H1 (cell line): ENCODE results near the gene ADAMTS9. TPM values are rescaled to one million over a fixed set of nuclear protein-coding genes. Genes with fewer than 3 reads are reported as not detected.

Experiments
- CTCF ChIA-PET: fragments of 300-600 bp; sonication (Branson Sonifier 250); formaldehyde crosslinking; loops from one replicate; lab custom pipeline; 2021; ENCODE audit not compliant: partially characterized antibody; lab: Charles Lee
- POLR2A ChIA-PET: fragments of 300-600 bp; sonication (Branson Sonifier 250); formaldehyde crosslinking; loops from one replicate; lab custom pipeline; 2021; ENCODE audit warnings: inconsistent platforms; ENCODE audit not compliant: partially characterized antibody; lab: Charles Lee
- DNase-seq, 2 experiments: peaks; one replicate each; pipeline versions ENCODE4 v3.0.0 to v3.0.0-alpha.2; 2010 to 2022; ENCODE audit warnings: low spot score in 2 of 2, low read depth in 1 of 2, mixed read lengths in 1 of 2
- FAIRE-seq: peaks from 2 replicates; lab custom pipeline; 2011; peaks lifted over from hg19 to GRCh38; lab: Jason Lieb, UNC
- H2AFZ ChIP-seq: 2 replicates; pipeline ENCODE4 v1.8.1; 2012; ENCODE audit warnings: low read length, inconsistent platforms
- H2AK5ac ChIP-seq: 2 replicates; pipeline ENCODE4 v1.6.1; 2013; ENCODE audit warnings: low read depth, low read length
- H2BK120ac ChIP-seq: replicated peaks from 2 replicates; pipeline ENCODE3; 2013; ENCODE audit warnings: low read depth, low read length, inconsistent platforms
- H2BK12ac ChIP-seq: 2 replicates; pipeline ENCODE4 v1.6.1; 2013; ENCODE audit warnings: low read depth, low read length
- H2BK15ac ChIP-seq: 2 replicates; pipeline ENCODE4 v1.6.1; 2013; ENCODE audit warnings: low read length
- H2BK20ac ChIP-seq: 2 replicates; pipeline ENCODE4 v1.6.1; 2013; ENCODE audit warnings: low read length
- H2BK5ac ChIP-seq: 2 replicates; pipeline ENCODE4 v1.6.1; 2013; ENCODE audit warnings: low read depth, low read length
- H3K14ac ChIP-seq: 2 replicates; pipeline ENCODE4 v1.6.1; 2013; ENCODE audit warnings: inconsistent platforms; ENCODE audit not compliant: insufficient read length
- H3K18ac ChIP-seq: 2 replicates; pipeline ENCODE4 v1.6.1; 2013; ENCODE audit warnings: low read length; ENCODE audit errors: extremely low read depth
- H3K23ac ChIP-seq: 2 replicates; pipeline ENCODE4 v1.6.1; 2013; ENCODE audit warnings: inconsistent platforms; ENCODE audit not compliant: insufficient read length
- H3K23me2 ChIP-seq: 2 replicates; pipeline ENCODE4 v1.6.1; 2013; ENCODE audit warnings: low read depth, low read length
- H3K27ac ChIP-seq: 2 replicates; pipeline ENCODE4 v1.6.1; 2011; ENCODE audit warnings: low read depth, low read length, inconsistent platforms
- H3K27me3 ChIP-seq, 4 experiments: replicated peaks in 1 of 4; 1 replicate in 1 of 4; 2 replicates in 3 of 4; pipeline versions ENCODE4 v1.6.1 to v1.8.1; 2011 to 2013; ENCODE audit warnings: low read length in 3 of 4, mild to moderate bottlenecking in 3 of 4, inconsistent platforms in 2 of 4, mixed read lengths in 2 of 4, moderate library complexity in 1 of 4; ENCODE audit not compliant: control insufficient read depth in 3 of 4, insufficient read depth in 3 of 4; ENCODE audit errors: extremely low read depth in 1 of 4
- H3K36me3 ChIP-seq, 4 experiments: 2 replicates each; pipeline versions ENCODE4 v1.6.1 to v1.8.1; 2011 to 2013; ENCODE audit warnings: mild to moderate bottlenecking in 4 of 4, low read length in 3 of 4, moderate library complexity in 2 of 4, control low read depth in 1 of 4, inconsistent platforms in 1 of 4; ENCODE audit not compliant: insufficient read depth in 4 of 4, control insufficient read depth in 2 of 4
- H3K4ac ChIP-seq: replicated peaks from 2 replicates; pipeline ENCODE3; 2013; ENCODE audit warnings: low read length, low read depth, mixed read lengths, inconsistent platforms; ENCODE audit not compliant: insufficient read length
- H3K4me1 ChIP-seq, 4 experiments: replicated peaks in 1 of 4; 1 replicate in 1 of 4; 2 replicates in 3 of 4; pipeline versions ENCODE4 v1.6.1 to v1.8.1; 2011 to 2013; ENCODE audit warnings: low read length in 3 of 4, inconsistent platforms in 2 of 4, mixed read lengths in 1 of 4; ENCODE audit not compliant: insufficient read depth in 4 of 4, control insufficient read depth in 3 of 4
- H3K4me2 ChIP-seq, 2 experiments: 2 replicates each; pipeline versions ENCODE4 v1.6.1 to v1.8.1; 2011 to 2013; ENCODE audit warnings: low read depth in 2 of 2, low read length in 2 of 2, control low read depth in 1 of 2, inconsistent platforms in 1 of 2, mild to moderate bottlenecking in 1 of 2; ENCODE audit not compliant: insufficient read depth in 1 of 2
- H3K4me3 ChIP-seq, 4 experiments: fragments of 200-600, 300-600 bp in 1 of 4; sonication (generic), shearing (Covaris generic), sonication (Bioruptor Twin) in 1 of 4; 2 replicates each; pipeline versions ENCODE4 v1.5.1 to v1.8.1; 2011 to 2016; ENCODE audit warnings: low read length in 4 of 4, low read depth in 3 of 4, control low read depth in 2 of 4, inconsistent platforms in 2 of 4, mild to moderate bottlenecking in 2 of 4, mixed read lengths in 1 of 4, moderate library complexity in 1 of 4; ENCODE audit not compliant: insufficient read depth in 2 of 4; ENCODE audit errors: extremely low read depth in 1 of 4
- H3K56ac ChIP-seq: replicated peaks from 2 replicates; pipeline ENCODE3; 2013; ENCODE audit warnings: low read depth, mild to moderate bottlenecking, mixed read lengths, low read length, inconsistent platforms; ENCODE audit not compliant: insufficient read length
- H3K79me1 ChIP-seq: 2 replicates; pipeline ENCODE4 v1.6.1; 2013; ENCODE audit warnings: low read depth, low read length, control low read depth
- H3K79me2 ChIP-seq, 2 experiments: 2 replicates each; pipeline versions ENCODE4 v1.6.1 to v1.8.1; 2012 to 2013; ENCODE audit warnings: low read length in 2 of 2, mild to moderate bottlenecking in 2 of 2, inconsistent platforms in 1 of 2; ENCODE audit not compliant: insufficient read depth in 2 of 2, control insufficient read depth in 1 of 2
- H3K9ac ChIP-seq, 4 experiments: replicated peaks in 1 of 4; 1 replicate in 1 of 4; 2 replicates in 3 of 4; pipeline versions ENCODE4 v1.6.1 to v1.8.1; 2011 to 2013; ENCODE audit warnings: low read depth in 3 of 4, low read length in 3 of 4, control low read depth in 2 of 4, mild to moderate bottlenecking in 2 of 4, moderate library complexity in 2 of 4, inconsistent platforms in 1 of 4; ENCODE audit errors: extremely low read depth in 1 of 4
- H3K9me3 ChIP-seq, 2 experiments: 2 replicates each; pipeline versions ENCODE4 v1.6.1 to v1.8.1; 2012 to 2013; ENCODE audit warnings: mild to moderate bottlenecking in 2 of 2, moderate library complexity in 2 of 2, control low read depth in 1 of 2, inconsistent platforms in 1 of 2, low read depth in 1 of 2, low read length in 1 of 2, mixed read lengths in 1 of 2; ENCODE audit not compliant: insufficient read depth in 2 of 2
- H4K20me1 ChIP-seq, 2 experiments: replicated peaks in 1 of 2; 2 replicates each; pipeline versions ENCODE3 to v1.8.1; 2011 to 2013; ENCODE audit warnings: inconsistent platforms in 2 of 2, low read length in 2 of 2, mild to moderate bottlenecking in 1 of 2; ENCODE audit not compliant: insufficient read depth in 2 of 2, control insufficient read depth in 1 of 2
- H4K5ac ChIP-seq: 2 replicates; pipeline ENCODE4 v1.6.1; 2013; ENCODE audit warnings: low read length, low read depth, mixed read lengths, inconsistent platforms; ENCODE audit not compliant: insufficient read length
- H4K8ac ChIP-seq: 2 replicates; pipeline ENCODE4 v1.8.0; 2013; ENCODE audit warnings: mild to moderate bottlenecking, moderate library complexity, low read length, inconsistent platforms; ENCODE audit not compliant: insufficient read depth; ENCODE audit errors: extremely low read depth
- H4K91ac ChIP-seq: replicated peaks from 2 replicates; pipeline ENCODE3; 2013; ENCODE audit warnings: low read length, mixed read lengths, inconsistent platforms; ENCODE audit not compliant: insufficient read length
- KDM1A ChIP-seq: fragments of 200-600, 300-600 bp; sonication (generic); IDR thresholded peaks from 2 replicates; pipeline ENCODE4 v1.7.1; 2016; ENCODE audit warnings: mild to moderate bottlenecking, low read length, borderline replicate concordance
- TAF7 ChIP-seq: optimal IDR thresholded peaks from 2 replicates; pipeline ENCODE3; 2011; ENCODE audit warnings: low read depth, mild to moderate bottlenecking, inconsistent platforms, low read length, moderate library complexity, borderline replicate concordance
- WGBS, 2 experiments: shearing (Covaris generic) in 1 of 2; methylation state at CpG; one replicate each; pipeline versions ENCODE4 v1.1.6 to v1.1.7; 2013 to 2015; ENCODE audit warnings: low lambda C conversion rate in 2 of 2, mixed read lengths in 2 of 2, inconsistent platforms in 1 of 2, low coverage in 1 of 2, missing lambda C conversion rate in 1 of 2; ENCODE audit not compliant: insufficient replicate concordance in 2 of 2, insufficient coverage in 1 of 2, insufficient read length in 1 of 2; ENCODE audit errors: extremely low coverage in 1 of 2, missing lambda C conversion rate in 1 of 2; 5-methylcytosine and 5-hydroxymethylcytosine counted together
- polyA plus RNA-seq, 7 experiments: library from polyadenylated mRNA; depleted of rRNA in 3 of 7; stranded (reverse) in 5 of 7; unstranded in 2 of 7; fragments of >200 nt in 5 of 7; fragments of 200-250 nt in 2 of 7; gene quantifications; 1 replicate in 5 of 7; 2 replicates in 1 of 7; 4 replicates in 1 of 7; pipeline versions ENCODE4 v1.2.1 to v1.2.3, GENCODE V29; 2011 to 2013; ENCODE audit warnings: missing spikeins in 2 of 7, mixed read lengths in 2 of 7
- total RNA-seq: library from RNA; stranded (reverse); fragmentation: NEBNext Ultra II Directional; extraction: Animal tissue kit (Norgen Biotek cat#: 25700); gene quantifications from 2 replicates; pipeline ENCODE4 v1.2.1, GENCODE V29; 2021

Gene ADAMTS9
- total and polyA plus RNA-seq, 2 of the 8 experiments (the other 6 are each of a cell fraction or from before 2014, with no cell fraction given), result 0.20 to 0.41 TPM

GRCh38 chr3:64644483-64644882 lies 43.3 kb downstream of the ADAMTS9 start:
- no peaks in the 10 kb centered on the region for H3K36me3 ChIP-seq
- H3K79me2 ChIP-seq, result no peaks in the 10 kb centered on the region
- no peaks in the 10 kb centered on the region for H3K23me2 ChIP-seq
- ChIA-PET POLR2A (no interaction called here), CTCF (no interaction called here)
- H2BK12ac ChIP-seq, result no peak overlapping the region
- WGBS, 2 experiments, result 96% methylated on average over 3 of the region's 3 CpGs; no CpG with 5 or more reads in 1 of the 2 experiments
- no peak overlapping the region for H4K5ac ChIP-seq
- H3K4me3 ChIP-seq, result no peak overlapping the region
- no peak overlapping the region for H3K27ac ChIP-seq
- no peak overlapping the region for H3K18ac ChIP-seq
- no peak for DNase-seq
- no peak overlapping the region for H2AFZ ChIP-seq
- no peak overlapping the region for H3K23ac ChIP-seq
- H3K9ac ChIP-seq, result no peak overlapping the region
- H4K91ac ChIP-seq, result no peak overlapping the region
- H4K20me1 ChIP-seq, result no peaks in the 10 kb centered on the region
- no peaks in the 10 kb centered on the region for H3K27me3 ChIP-seq
- H3K9me3 ChIP-seq, result no peaks in the 10 kb centered on the region
- H3K4me2 ChIP-seq, result no peak overlapping the region
- H2AK5ac ChIP-seq, result no peak overlapping the region
- peak; percentile 70 for TF ChIP-seq KDM1A
- TF ChIP-seq TAF7, result no peak
- TF ChIP-seq, all 59 proteins: peak for 1
- Histone ChIP-seq H3K4ac (no peak overlapping the region), H2BK20ac (no peak overlapping the region), H4K8ac (no peak overlapping the region), H3K4me1 (peaks cover 0 to 6% (median 4%) of the 10 kb centered on the region in 4 experiments; a peak in 4 of 7 replicates), H3K56ac (no peak overlapping the region), H3K79me1 (no peaks in the 10 kb centered on the region), H3K14ac (no peak overlapping the region), H2BK15ac (no peak overlapping the region), H2BK5ac (no peak overlapping the region), H2BK120ac (no peak overlapping the region)
- FAIRE-seq, result no peak
